NCI-H1436 (cell line): Measurements from ENCODE around the gene ZNF324.
"Not testable (repeated sequence)": the region's sequence is repeated elsewhere in the genome, so short reads cannot be mapped to it uniquely, and the experiment has no call there.

ENCODE experiments used
- DNase-seq: peaks from one replicate; lab custom pipeline; 2025; lab: John Stamatoyannopoulos, UW

Gene ZNF324

GRCh38 chr19:58466760-58467589 is at the start of gene ZNF324:
ZNF324 (plus strand) TSS chr19:58467080; CDS start chr19:58469186, 2,106 bp downstream.
- peak; percentile 99 for DNase-seq

- no peak for DNase-seq
Observed at GRCh38 chr19:58428617-58429016, 38.3 kb upstream of the ZNF324 start.

DNA sequence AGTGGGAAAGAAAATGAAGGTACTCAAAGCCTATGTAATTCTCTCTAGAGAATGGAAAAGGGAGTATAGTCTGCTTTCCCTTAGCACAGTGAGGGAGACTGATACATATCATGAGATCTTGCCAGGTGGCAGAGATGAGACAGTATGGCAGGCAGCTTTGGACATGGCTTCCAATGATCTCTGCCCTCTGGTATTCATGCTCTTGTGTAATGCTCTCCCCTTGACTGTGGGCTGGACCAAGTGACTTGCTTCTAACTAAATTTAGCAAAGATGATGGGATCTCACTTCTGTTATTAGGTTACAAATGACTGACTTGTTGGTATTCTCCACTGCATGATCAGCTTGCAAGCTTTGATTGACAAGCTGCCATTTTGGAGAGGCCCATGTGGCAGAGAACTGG is 37.1 kb upstream of the ZNF324 start:
- no peak for DNase-seq

- DNase-seq, result no peak
Observed at GRCh38 chr19:58434217-58434616, 32.7 kb upstream of the ZNF324 start.

- peak; percentile 100 for DNase-seq
Observed at GRCh38 chr19:58439576-58440554, 27.0 kb upstream of the ZNF324 start, which contains the start of gene ZNF132. ZNF132 (minus strand) TSS chr19:58440153; CDS start chr19:58439821, 332 bp downstream.

DNA sequence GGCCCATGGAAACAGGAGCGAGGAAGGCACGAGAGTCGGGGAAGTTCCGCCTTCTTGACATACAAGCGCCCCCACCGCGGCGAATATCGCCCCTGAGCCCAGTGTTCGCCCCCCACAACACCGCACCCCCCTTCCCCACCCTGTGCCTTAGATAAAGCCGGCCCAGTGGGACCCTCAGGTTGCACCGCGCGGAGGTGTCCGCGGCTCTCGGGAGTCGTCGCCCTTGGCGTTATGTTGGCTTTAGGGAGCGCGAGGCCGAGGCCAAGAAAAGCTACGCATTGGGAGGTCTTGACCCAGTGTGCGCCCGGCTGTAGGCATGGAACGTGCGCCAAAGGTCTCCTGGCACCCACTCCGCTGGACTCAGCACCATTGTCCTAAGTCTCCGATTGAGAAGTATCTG is 26.3 kb upstream of the ZNF324 start:
- DNase-seq, result no peak

GRCh38 chr19:58442986-58443385 is 23.9 kb upstream of the ZNF324 start:
- not testable (repeated sequence) for DNase-seq

GRCh38 chr19:58448860-58449259 is 18.0 kb upstream of the ZNF324 start:
- DNase-seq, result not testable (repeated sequence)

DNA sequence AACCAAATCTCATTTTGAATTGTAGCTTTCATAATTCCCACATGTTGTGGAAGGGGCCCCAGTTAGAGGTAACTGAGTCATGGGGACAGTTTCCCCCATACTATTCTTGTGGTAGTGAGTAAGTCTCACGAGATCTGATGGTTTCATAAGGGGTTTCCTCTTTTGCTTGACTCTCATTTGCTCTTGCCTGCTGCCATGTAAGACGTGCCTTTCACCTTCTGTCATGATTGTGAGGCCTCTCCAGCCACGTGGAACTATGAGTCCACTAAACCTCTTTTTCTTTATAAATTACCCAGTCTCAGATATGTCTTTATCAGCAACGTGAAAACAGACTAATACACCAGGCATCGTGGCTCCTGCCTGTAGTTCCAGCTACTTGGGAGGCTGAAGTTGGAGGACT is 16.9 kb upstream of the ZNF324 start:
- DNase-seq, result not testable (repeated sequence)

DNA sequence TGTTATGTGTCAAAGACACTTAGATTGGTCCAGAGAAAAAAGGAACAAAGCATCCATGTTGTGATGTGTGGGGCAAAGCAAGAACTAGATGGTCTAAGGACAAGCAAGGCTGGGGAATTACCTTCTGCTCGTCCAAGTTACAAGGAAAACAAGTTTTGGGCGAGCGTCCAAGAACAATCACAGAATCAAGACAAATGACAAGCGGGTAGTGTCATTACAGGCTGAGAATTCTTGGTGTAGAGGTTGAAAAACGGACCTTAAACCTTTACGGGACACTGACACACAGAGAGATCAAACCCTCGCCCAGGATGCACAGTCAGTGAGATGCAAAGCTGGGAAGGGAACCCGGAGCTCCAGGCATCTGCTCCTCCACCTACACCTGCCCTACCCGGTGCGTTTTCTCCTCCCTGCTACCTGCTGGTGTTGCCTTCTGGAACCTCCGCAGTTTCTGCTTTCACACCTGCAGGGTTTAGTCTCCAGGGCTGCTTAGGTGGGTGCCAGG is 16.0 kb upstream of the ZNF324 start:
- DNase-seq, result peak; percentile 64

DNA sequence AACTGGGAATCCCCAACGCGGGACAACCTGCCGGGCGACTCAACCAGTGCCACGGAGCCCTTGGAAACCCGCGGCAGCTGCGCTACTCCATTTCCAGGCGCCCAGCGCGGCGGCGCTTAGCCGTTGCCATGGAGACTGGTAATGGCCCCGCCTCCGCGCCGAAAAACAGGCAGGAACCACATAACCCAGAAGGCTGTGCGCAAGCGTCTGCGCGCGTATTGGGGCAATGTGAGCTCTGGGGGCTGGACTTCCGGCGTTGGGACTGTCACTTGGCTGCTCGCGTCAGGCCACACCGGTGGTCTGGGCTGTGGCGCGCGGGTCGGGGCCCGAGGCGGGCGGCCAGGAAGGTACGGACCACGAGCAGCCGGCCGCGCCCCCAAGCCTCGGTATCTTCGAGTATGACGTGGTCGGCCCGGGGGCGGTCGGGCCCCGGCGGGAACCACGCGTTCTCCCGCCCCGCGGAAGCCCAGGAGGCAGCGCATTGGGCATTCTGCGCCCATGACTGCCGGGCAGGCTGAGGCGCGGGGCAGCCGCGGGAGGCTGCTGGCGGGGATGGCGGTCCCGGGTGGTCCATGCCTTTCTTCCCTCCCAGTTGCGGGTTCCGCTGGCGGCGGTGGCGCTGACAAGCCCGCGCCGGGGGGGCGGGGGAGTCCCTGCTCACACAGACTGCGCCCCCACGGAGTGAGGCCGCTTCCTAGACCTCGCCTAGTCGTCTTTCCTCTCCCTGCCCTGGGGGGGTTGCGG is 15.3 kb upstream of the ZNF324 start, which contains the start of gene ZNF324B:
Gene ZNF324B (plus strand): TSS at position 265 of the 744 bp plus-strand sequence. CDS start 2,080 bp downstream, outside the sequence.
- DNase-seq, result peak; percentile 99

DNA sequence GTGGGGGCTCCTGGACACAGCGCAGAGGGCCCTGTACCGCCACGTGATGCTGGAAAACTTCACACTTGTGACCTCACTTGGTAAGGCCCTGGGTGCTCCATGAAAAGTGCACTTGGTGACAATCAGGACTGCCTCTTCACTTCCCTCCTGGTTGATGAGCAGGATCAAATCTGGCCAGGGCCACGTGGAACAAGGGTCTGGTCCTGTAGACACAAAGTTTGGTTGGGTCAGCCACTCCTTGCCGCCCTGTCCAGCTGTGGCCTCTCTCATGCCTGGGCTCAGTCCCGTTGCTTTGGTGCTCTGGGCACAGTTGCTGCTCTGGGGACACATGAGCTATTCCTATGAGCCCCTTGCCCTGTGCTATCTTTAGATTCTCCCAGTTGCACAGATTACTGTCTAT is 13.1 kb upstream of the ZNF324 start:
- DNase-seq, result no peak

- no peak for DNase-seq
Observed at GRCh38 chr19:58455306-58455705, 11.6 kb upstream of the ZNF324 start.

DNA sequence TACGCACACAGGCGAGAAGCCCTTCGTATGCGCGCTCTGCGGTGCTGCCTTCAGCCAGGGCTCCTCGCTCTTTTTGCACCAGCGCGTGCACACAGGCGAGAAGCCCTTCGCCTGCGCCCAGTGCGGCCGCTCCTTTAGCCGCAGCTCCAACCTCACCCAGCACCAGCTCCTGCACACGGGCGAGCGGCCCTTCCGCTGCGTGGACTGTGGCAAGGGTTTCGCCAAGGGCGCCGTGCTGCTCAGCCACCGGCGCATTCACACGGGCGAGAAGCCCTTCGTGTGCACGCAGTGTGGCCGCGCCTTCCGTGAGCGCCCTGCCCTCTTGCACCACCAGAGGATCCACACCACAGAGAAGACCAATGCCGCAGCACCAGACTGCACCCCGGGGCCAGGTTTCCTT is 10.8 kb upstream of the ZNF324 start:
- DNase-seq, result no peak

DNA sequence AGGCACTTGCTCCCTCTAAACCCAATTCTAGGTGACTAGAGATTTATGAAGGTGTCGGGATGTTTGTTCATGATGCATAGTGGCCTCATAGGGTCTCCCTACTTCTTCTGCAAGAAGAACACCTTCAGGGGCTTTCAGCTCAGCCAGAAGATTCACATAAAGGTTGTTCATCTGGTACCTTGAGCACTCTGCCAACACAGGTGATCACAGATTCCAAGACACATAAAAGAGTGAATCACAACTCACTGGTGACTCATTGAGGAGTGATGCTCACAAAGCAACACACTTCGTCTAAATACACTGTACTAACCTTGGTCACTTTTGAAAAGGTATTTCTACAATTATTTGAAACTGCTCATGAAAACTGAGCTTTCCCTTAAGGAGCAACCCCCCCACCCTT is 6.8 kb upstream of the ZNF324 start:
- no peak for DNase-seq

GRCh38 chr19:58466089-58466759 is 656 bp upstream of the ZNF324 start:
- DNase-seq, result no peak

- no peak for DNase-seq
Observed at GRCh38 chr19:58468216-58468839, 1.4 kb downstream of the ZNF324 start.

DNA sequence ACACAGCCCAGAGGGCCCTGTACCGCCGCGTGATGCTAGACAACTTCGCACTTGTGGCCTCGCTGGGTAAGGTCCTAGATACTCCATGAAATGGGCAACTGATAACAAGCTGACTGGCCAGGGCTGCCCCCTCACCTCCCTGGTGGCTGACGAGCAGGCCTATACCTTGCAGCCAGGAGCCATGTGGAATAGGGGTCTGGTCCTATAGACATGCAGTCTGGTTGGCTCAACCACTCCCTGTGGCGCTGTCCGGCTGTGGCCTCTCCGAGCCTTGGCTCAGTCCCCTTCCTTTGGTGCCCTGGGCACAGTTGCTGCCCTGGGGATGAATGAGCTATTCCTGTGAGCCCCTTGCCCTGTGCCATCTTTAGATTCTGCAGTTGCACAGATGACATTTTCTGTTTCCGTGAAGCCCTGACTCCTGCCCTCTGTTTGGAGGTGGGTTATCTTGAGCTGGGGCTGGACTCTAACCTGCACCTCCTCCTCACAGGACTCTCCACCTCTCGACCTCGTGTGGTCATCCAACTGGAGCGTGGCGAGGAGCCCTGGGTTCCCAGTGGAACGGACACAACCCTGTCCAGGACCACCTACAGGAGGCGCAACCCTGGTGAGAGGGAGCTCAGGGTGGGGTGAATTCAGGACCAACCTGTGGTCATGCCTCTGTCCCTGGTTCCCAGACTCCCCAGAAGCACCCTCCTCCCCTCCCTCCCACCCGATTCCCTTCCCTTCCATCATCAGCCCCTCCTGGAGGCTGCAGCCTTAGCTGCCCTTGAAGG is 2.5 kb downstream of the ZNF324 start:
- DNase-seq, result no peak

DNA sequence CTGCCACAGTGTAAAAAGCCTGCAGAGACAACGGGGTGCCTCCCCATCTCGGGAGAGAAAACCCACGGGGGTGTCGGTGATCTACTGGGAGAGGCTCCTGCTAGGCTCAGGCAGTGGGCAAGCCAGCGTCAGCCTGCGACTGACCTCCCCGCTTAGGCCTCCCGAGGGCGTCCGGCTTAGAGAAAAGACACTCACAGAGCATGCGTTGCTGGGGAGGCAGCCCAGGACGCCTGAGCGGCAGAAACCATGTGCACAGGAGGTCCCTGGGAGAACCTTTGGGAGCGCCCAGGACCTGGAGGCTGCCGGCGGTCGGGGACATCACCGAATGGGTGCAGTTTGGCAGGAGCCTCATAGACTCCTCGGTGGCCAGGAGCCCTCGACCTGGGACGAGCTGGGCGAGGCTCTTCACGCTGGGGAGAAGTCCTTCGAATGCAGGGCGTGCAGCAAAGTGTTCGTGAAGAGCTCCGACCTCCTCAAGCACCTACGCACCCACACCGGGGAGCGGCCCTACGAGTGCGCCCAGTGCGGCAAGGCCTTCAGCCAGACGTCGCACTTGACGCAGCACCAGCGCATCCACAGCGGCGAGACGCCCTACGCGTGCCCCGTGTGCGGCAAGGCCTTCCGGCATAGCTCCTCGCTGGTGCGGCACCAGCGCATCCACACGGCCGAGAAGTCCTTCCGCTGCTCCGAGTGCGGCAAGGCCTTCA is 4.1 kb downstream of the ZNF324 start:
- not testable (repeated sequence) for DNase-seq
